Fibroblast of mammary gland (primary cell): ENCODE measurements around the gene COX7A2.

Experiments
- DNase-seq: peaks from one replicate; pipeline ENCODE4 v3.0.0-alpha.2; 2010; ENCODE audit warnings: low read depth
- H3K4me3 ChIP-seq: 2 replicates; pipeline ENCODE4 v1.5.1; 2011; ENCODE audit warnings: low read depth, mild to moderate bottlenecking, low read length, moderate library complexity; ENCODE audit not compliant: control insufficient read depth
- TF ChIP-seq, protein P1 (sequence below): conservative IDR thresholded peaks from 2 replicates; pipeline ENCODE4 v1.5.1; 2011; ENCODE audit warnings: low read depth, low read length, inconsistent platforms; ENCODE audit not compliant: control insufficient read depth, insufficient read depth

COX7A2 gene

GRCh38 chr6:75243333-75244062 lies at the start of gene COX7A2:
Gene COX7A2 (minus strand): TSS chr6:75243801. CDS start chr6:75243734, 67 bp downstream.
- TF ChIP-seq, protein P1, sequence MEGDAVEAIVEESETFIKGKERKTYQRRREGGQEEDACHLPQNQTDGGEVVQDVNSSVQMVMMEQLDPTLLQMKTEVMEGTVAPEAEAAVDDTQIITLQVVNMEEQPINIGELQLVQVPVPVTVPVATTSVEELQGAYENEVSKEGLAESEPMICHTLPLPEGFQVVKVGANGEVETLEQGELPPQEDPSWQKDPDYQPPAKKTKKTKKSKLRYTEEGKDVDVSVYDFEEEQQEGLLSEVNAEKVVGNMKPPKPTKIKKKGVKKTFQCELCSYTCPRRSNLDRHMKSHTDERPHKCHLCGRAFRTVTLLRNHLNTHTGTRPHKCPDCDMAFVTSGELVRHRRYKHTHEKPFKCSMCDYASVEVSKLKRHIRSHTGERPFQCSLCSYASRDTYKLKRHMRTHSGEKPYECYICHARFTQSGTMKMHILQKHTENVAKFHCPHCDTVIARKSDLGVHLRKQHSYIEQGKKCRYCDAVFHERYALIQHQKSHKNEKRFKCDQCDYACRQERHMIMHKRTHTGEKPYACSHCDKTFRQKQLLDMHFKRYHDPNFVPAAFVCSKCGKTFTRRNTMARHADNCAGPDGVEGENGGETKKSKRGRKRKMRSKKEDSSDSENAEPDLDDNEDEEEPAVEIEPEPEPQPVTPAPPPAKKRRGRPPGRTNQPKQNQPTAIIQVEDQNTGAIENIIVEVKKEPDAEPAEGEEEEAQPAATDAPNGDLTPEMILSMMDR, result no peak
- peak within 1 kb of the TSS; percentile 87 for H3K4me3 ChIP-seq
- peak; percentile 98 for DNase-seq

DNA sequence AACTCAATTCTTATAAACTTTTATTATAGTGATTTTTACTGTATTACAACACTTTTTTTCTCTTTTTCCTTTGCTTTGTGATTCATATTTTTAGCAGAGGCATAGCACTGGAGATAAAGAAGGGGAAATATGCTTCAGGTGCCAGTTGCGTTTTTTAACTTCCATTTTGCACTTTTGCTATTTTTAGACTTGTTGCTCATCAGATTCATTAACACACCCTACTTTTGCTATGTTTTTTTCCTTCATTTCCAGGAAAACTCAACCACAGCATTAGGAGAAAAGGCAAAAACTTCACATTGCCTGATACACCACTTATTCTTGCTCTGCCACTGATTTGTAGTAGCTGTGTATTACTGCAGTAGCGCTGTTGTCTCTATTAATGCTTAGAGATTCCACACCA lies 49.0 kb upstream of the COX7A2 start:
- DNase-seq, result no peak
- H3K4me3 ChIP-seq, result no peak overlapping the region
- TF ChIP-seq, protein P1, result no peak

DNA sequence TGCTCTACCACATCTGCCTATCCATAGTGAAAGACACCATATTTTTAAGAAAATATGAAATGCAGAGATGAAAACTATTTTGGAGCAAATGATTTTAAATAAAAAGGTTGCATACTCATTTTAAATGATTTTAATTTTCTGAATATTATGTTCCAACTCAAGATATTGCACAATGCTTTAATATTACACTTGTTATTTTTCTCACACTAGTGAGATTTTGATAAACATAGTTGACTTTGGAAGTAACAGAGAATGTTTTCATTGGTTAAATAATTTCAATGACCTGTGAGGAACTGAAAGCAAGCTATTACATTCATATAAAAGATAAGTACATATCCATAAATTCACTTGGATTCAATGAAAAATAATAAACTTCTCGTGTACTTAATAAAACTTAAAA lies 48.1 kb upstream of the COX7A2 start:
- no peak overlapping the region for H3K4me3 ChIP-seq
- TF ChIP-seq, protein P1, result no peak
- no peak for DNase-seq

- H3K4me3 ChIP-seq, result no peak overlapping the region
- TF ChIP-seq, protein P1, result no peak
- DNase-seq, result no peak
These were observed 47.7 kb upstream of the COX7A2 start for GRCh38 chr6:75291331-75291730.

- H3K4me3 ChIP-seq, result no peak overlapping the region
- TF ChIP-seq, protein P1, result no peak
These were observed 46.7 kb upstream of the COX7A2 start for GRCh38 chr6:75290136-75290945.

DNA sequence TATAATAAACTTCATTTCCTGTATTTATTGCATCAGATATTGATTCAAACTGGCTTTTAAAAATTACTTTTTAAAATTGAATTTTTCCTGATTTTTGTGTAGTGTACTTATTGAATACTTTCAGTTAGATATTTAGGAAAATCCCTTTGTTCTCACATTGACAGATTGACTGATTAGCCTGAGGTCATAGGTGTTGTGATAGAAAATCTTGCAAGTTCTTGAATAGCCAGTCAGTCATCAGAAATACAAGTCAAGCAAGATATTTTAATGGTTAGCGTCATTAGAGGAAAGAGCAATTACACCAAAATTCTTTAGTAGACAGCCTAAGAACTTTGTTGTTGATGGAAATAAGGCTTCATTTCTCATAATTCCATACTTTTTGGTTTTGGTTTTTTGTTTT lies 44.4 kb upstream of the COX7A2 start:
- TF ChIP-seq, protein P1, result no peak
- no peak for DNase-seq
- H3K4me3 ChIP-seq, result no peak overlapping the region

More at GRCh38 chr6:75290136-75290945, 46.7 kb upstream of the COX7A2 start:
- no peak for DNase-seq
